Hematopoietic multipotent progenitor cell (in vitro differentiated cells): ENCODE results near the gene PREPL. TPM values are rescaled to one million over a fixed set of nuclear protein-coding genes. Genes with fewer than 3 reads are reported as not detected.

Experiments used
- total RNA-seq: library from RNA; depleted of rRNA; stranded (reverse); fragments of >200 nt; gene quantifications from one replicate; pipeline ENCODE4 v1.2.3, GENCODE V29; 2012

The PREPL gene
- total RNA-seq, 1 donor, result 5.7 TPM

Other genes with a start within 250 kb of the PREPL start
- 23.4 TPM for gene PPM1B, start 192.6 kb downstream of the PREPL start, total RNA-seq
- under 0.01 TPM for gene SLC3A1, start 86.0 kb downstream of the PREPL start, total RNA-seq
- gene CAMKMT, start 453 bp upstream of the PREPL start, total RNA-seq, result 3.8 TPM